Activated T-cell treated with anti-CD3 and anti-CD28 coated beads, Interleukin-2, amount 50 U/mL, for 24 hours (primary cell): ENCODE data around the gene NPIPA3.
"Not testable (repeated sequence)": the region's sequence is repeated elsewhere in the genome, so short reads cannot be mapped to it uniquely, and the experiment has no call there.

Experiments
- DNase-seq: peaks from one replicate; pipeline ENCODE4 v3.0.0-alpha.2; 2020
- H3K27ac Mint-ChIP-seq: 2 replicates; pipeline ENCODE4 v1.8.0; 2020; ENCODE audit warnings: mild to moderate bottlenecking, mixed read lengths
- H3K27me3 Mint-ChIP-seq: 2 replicates; pipeline ENCODE4 v1.8.0; 2020; ENCODE audit warnings: mixed read lengths
- H3K36me3 Mint-ChIP-seq: 2 replicates; pipeline ENCODE4 v1.8.0; 2020; ENCODE audit warnings: low read depth, mixed read lengths
- H3K4me1 Mint-ChIP-seq: 2 replicates; pipeline ENCODE4 v1.8.0; 2020; ENCODE audit warnings: low read depth, mixed read lengths
- H3K4me3 Mint-ChIP-seq: 2 replicates; pipeline ENCODE4 v1.8.0; 2020; ENCODE audit warnings: mild to moderate bottlenecking, moderate library complexity, mixed read lengths
- H3K9me3 Mint-ChIP-seq: 2 replicates; pipeline ENCODE4 v1.8.0; 2020; ENCODE audit warnings: mixed read lengths

The NPIPA3 gene

GRCh38 chr16:14694129-14694528 is 9.1 kb upstream of the NPIPA3 start, which contains the start of gene PLA2G10:
TSS of gene PLA2G10 (minus strand) at chr16:14694308. CDS start at chr16:14694229, 79 bp downstream.
- H3K27me3 Mint-ChIP-seq, H3K36me3 Mint-ChIP-seq, H3K9me3 Mint-ChIP-seq, H3K27ac Mint-ChIP-seq, DNase-seq, H3K4me1 Mint-ChIP-seq, H3K4me3 Mint-ChIP-seq: not testable (repeated sequence)

GRCh38 chr16:14701859-14702258 is 1.4 kb upstream of the NPIPA3 start:
- not testable (repeated sequence) for DNase-seq, H3K4me1 Mint-ChIP-seq, H3K4me3 Mint-ChIP-seq, H3K9me3 Mint-ChIP-seq, H3K27ac Mint-ChIP-seq, H3K27me3 Mint-ChIP-seq, H3K36me3 Mint-ChIP-seq

GRCh38 chr16:14702672-14703071 is 539 bp upstream of the NPIPA3 start:
- H3K4me1 Mint-ChIP-seq, H3K36me3 Mint-ChIP-seq, H3K9me3 Mint-ChIP-seq, DNase-seq, H3K4me3 Mint-ChIP-seq, H3K27ac Mint-ChIP-seq, H3K27me3 Mint-ChIP-seq: not testable (repeated sequence)

GRCh38 chr16:14733233-14733632 is 30.0 kb downstream of the NPIPA3 start:
- not testable (repeated sequence) for H3K27me3 Mint-ChIP-seq, DNase-seq, H3K36me3 Mint-ChIP-seq, H3K9me3 Mint-ChIP-seq, H3K4me1 Mint-ChIP-seq, H3K27ac Mint-ChIP-seq, H3K4me3 Mint-ChIP-seq

- H3K27me3 Mint-ChIP-seq, result not testable (repeated sequence)
Observed at GRCh38 chr16:14740832-14741385, 37.7 kb downstream of the NPIPA3 start.

GRCh38 chr16:14741794-14742193 is 38.6 kb downstream of the NPIPA3 start:
- not testable (repeated sequence) for H3K36me3 Mint-ChIP-seq, H3K4me3 Mint-ChIP-seq, DNase-seq, H3K27me3 Mint-ChIP-seq, H3K9me3 Mint-ChIP-seq, H3K4me1 Mint-ChIP-seq, H3K27ac Mint-ChIP-seq

More at GRCh38 chr16:14740832-14741385, 37.7 kb downstream of the NPIPA3 start:
- not testable (repeated sequence) for H3K9me3 Mint-ChIP-seq, H3K4me1 Mint-ChIP-seq, H3K27ac Mint-ChIP-seq, H3K4me3 Mint-ChIP-seq, DNase-seq, H3K36me3 Mint-ChIP-seq

- not testable (repeated sequence) for H3K36me3 Mint-ChIP-seq, H3K4me1 Mint-ChIP-seq, H3K9me3 Mint-ChIP-seq, H3K27ac Mint-ChIP-seq, DNase-seq, H3K4me3 Mint-ChIP-seq, H3K27me3 Mint-ChIP-seq
Observed at GRCh38 chr16:14742273-14743128, 39.3 kb downstream of the NPIPA3 start, which contains the start of gene NPIPA2. TSS of gene NPIPA2 (plus strand) at chr16:14742533. CDS start at chr16:14748066, 5,533 bp downstream.

- H3K9me3 Mint-ChIP-seq, H3K27me3 Mint-ChIP-seq, H3K36me3 Mint-ChIP-seq, DNase-seq, H3K4me1 Mint-ChIP-seq, H3K4me3 Mint-ChIP-seq, H3K27ac Mint-ChIP-seq: not testable (repeated sequence)
Observed at GRCh38 chr16:14773654-14774053, 70.4 kb downstream of the NPIPA3 start.

GRCh38 chr16:14775624-14776023 is 72.4 kb downstream of the NPIPA3 start:
- H3K4me3 Mint-ChIP-seq, H3K27ac Mint-ChIP-seq, H3K4me1 Mint-ChIP-seq, H3K36me3 Mint-ChIP-seq, DNase-seq, H3K27me3 Mint-ChIP-seq, H3K9me3 Mint-ChIP-seq: not testable (repeated sequence)
